Gastroesophageal sphincter (tissue), 3 donors: Measurements from ENCODE around the gene CEACAM1.

Experiments used
- CTCF ChIP-seq, 4 experiments: fragments of 200-600 bp in 2 of 4; fragments of 450-650 bp in 2 of 4; sonication (generic) in 1 of 4; IDR thresholded peaks; one replicate each; pipeline ENCODE4 v1.5.1; 2017 to 2019; ENCODE audit warnings: antibody characterized with exemption in 4 of 4, mild to moderate bottlenecking in 2 of 4, moderate library complexity in 2 of 4
- EP300 ChIP-seq: sonication (generic); formaldehyde crosslinking; IDR thresholded peaks from one replicate; pipeline ENCODE4 v1.6.1; 2017; ENCODE audit warnings: antibody characterized with exemption, mild to moderate bottlenecking
- POLR2A ChIP-seq, 2 donors: fragments of 450-650 bp; IDR thresholded peaks; one replicate each; pipeline ENCODE4 v1.6.1; 2017; ENCODE audit warnings: antibody characterized with exemption in 2 of 2, mild to moderate bottlenecking in 2 of 2, moderate library complexity in 1 of 2

GRCh38 chr19:42560731-42561130 lies 32.5 kb upstream of the CEACAM1 start:
- TF ChIP-seq CTCF (IDR thresholded peaks at IDR 0.05) (no peak), EP300 (no peak), POLR2A (IDR thresholded peaks at IDR 0.05) (no peak)
